ENCODE results near the gene CLSTN1. TPM values are rescaled to one million over a fixed set of nuclear protein-coding genes. Genes with fewer than 3 reads are reported as not detected.

The CLSTN1 gene
- total RNA-seq, 1 donor, result 140 TPM

GRCh38 chr1:9814619-9815018 is 9.1 kb downstream of the CLSTN1 start:
- no peak overlapping the region for H3K27ac ChIP-seq (ENCODE audit: low read depth, low read length)
- no peak overlapping the region for H3K4me3 ChIP-seq (ENCODE audit: insufficient read depth, low read length)
- no peak for TF ChIP-seq CTCF (IDR thresholded peaks at IDR 0.05; ENCODE audit: extremely low read depth, low read depth, low read length)
- peaks cover 88% of the 10 kb centered on the region for H3K79me2 ChIP-seq (ENCODE audit: insufficient read depth, low read length)
- no peaks in the 10 kb centered on the region for H3K27me3 ChIP-seq (ENCODE audit: insufficient read depth, low read length)
- H3K4me2 ChIP-seq (ENCODE audit: insufficient read depth, low read length), result no peak overlapping the region
- H2AFZ ChIP-seq (ENCODE audit: low read length), result no peak overlapping the region
- H3K4me1 ChIP-seq (ENCODE audit: insufficient read depth, low read length), result peaks cover 4% of the 10 kb centered on the region
- DNase-seq (ENCODE audit: insufficient read length, low spot score, missing footprints), result no peak
- peaks cover 32% of the 10 kb centered on the region for H4K20me1 ChIP-seq (ENCODE audit: insufficient read depth, low read length)
- no peaks in the 10 kb centered on the region for H3K36me3 ChIP-seq (ENCODE audit: insufficient read depth, low read length)
- no peaks in the 10 kb centered on the region for H3K9me3 ChIP-seq (ENCODE audit: low read depth, low read length)

DNA sequence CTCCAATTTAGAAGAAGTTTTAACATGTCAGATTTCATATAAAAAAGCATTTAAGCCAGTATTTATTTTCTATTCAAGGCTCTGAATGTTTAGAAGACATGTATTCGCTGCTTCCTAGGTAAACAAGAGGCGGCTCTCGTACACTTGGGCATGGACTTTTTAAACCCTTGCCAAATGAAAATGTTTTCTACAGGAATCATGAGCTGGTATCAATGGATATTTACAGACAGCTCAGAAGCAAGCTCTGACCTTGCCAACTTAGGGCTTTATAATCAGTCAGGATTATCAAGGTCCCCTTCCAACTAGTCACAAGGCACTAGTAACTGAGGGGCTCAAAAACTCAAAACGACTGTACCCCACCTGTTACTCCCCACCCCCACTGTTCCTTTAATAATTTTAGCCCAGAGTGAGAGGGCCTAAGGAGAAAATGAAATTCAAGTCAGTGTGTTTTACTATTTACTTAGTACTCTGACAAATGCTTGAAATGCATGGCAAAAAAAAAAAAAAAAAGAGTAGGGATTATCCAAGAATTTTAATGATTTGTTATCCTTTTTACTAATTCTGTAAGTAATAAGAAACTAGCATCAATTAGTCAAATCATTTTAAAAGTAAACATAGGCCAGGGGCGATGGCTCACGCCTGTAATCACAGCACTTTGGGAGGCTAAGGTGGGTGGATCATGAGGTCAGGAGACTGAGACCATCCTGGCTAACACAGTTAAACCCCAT is 12.4 kb downstream of the CLSTN1 start:
- Histone ChIP-seq H3K4me1 (ENCODE audit: insufficient read depth, low read length) (peaks cover 4% of the 10 kb centered on the region), H3K4me3 (ENCODE audit: insufficient read depth, low read length) (no peak overlapping the region), H3K79me2 (ENCODE audit: insufficient read depth, low read length) (peaks cover 87% of the 10 kb centered on the region)

GRCh38 chr1:9809100-9809510 is 14.7 kb downstream of the CLSTN1 start:
- Histone ChIP-seq H4K20me1 (ENCODE audit: insufficient read depth, low read length) (peaks cover 34% of the 10 kb centered on the region), H3K4me2 (ENCODE audit: insufficient read depth, low read length) (no peak overlapping the region), H3K79me2 (ENCODE audit: insufficient read depth, low read length) (peaks cover 86% of the 10 kb centered on the region), H2AFZ (ENCODE audit: low read length) (no peak overlapping the region), H3K4me1 (ENCODE audit: insufficient read depth, low read length) (no peaks in the 10 kb centered on the region), H3K4me3 (ENCODE audit: insufficient read depth, low read length) (no peak overlapping the region), H3K27ac (ENCODE audit: low read depth, low read length) (no peak overlapping the region), H3K36me3 (ENCODE audit: insufficient read depth, low read length) (no peaks in the 10 kb centered on the region), H3K9me3 (ENCODE audit: low read depth, low read length) (no peaks in the 10 kb centered on the region), H3K27me3 (ENCODE audit: insufficient read depth, low read length) (no peaks in the 10 kb centered on the region)
- DNase-seq (ENCODE audit: insufficient read length, low spot score, missing footprints), result no peak
- no peak for TF ChIP-seq CTCF (IDR thresholded peaks at IDR 0.05; ENCODE audit: extremely low read depth, low read depth, low read length)

More for the DNA sequence above, 12.4 kb downstream of the CLSTN1 start:
- Histone ChIP-seq H3K4me2 (ENCODE audit: insufficient read depth, low read length) (no peak overlapping the region), H3K9me3 (ENCODE audit: low read depth, low read length) (no peaks in the 10 kb centered on the region), H3K27ac (ENCODE audit: low read depth, low read length) (no peak overlapping the region), H4K20me1 (ENCODE audit: insufficient read depth, low read length) (peaks cover 43% of the 10 kb centered on the region), H3K36me3 (ENCODE audit: insufficient read depth, low read length) (no peaks in the 10 kb centered on the region), H3K27me3 (ENCODE audit: insufficient read depth, low read length) (no peaks in the 10 kb centered on the region), H2AFZ (ENCODE audit: low read length) (no peak overlapping the region)
- no peak for TF ChIP-seq CTCF (IDR thresholded peaks at IDR 0.05; ENCODE audit: extremely low read depth, low read depth, low read length)
- DNase-seq (ENCODE audit: insufficient read length, low spot score, missing footprints), result no peak

DNA sequence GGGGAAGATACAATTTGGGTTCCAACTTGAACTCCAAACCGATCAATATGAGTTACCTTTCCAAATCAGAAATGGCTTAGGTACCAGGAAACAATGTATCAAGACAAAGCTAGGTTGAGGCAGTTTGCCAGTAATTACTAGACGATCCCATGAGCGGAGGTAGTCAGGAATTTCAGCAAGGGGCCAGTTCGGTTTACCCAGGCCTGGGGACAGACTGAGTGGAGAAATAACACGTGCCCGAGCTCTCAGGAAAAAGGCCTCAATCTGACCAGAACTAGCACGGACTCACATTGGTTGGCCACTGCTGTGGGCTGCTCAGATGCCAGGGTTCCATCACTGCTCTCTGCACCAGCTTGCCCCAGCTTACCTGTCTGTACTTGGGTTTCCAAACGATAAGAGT is 15.3 kb downstream of the CLSTN1 start:
- Histone ChIP-seq H3K27me3 (ENCODE audit: insufficient read depth, low read length) (no peaks in the 10 kb centered on the region), H4K20me1 (ENCODE audit: insufficient read depth, low read length) (peaks cover 34% of the 10 kb centered on the region), H2AFZ (ENCODE audit: low read length) (no peak overlapping the region), H3K79me2 (ENCODE audit: insufficient read depth, low read length) (peaks cover 83% of the 10 kb centered on the region), H3K4me1 (ENCODE audit: insufficient read depth, low read length) (no peaks in the 10 kb centered on the region), H3K36me3 (ENCODE audit: insufficient read depth, low read length) (no peaks in the 10 kb centered on the region), H3K9me3 (ENCODE audit: low read depth, low read length) (no peaks in the 10 kb centered on the region), H3K4me2 (ENCODE audit: insufficient read depth, low read length) (no peak overlapping the region), H3K4me3 (ENCODE audit: insufficient read depth, low read length) (no peak overlapping the region), H3K27ac (ENCODE audit: low read depth, low read length) (no peak overlapping the region)
- DNase-seq (ENCODE audit: insufficient read length, low spot score, missing footprints), result no peak
- no peak for TF ChIP-seq CTCF (IDR thresholded peaks at IDR 0.05; ENCODE audit: extremely low read depth, low read depth, low read length)
